HG03521 (cell line): ENCODE measurements around the gene GALNT15.

ENCODE experiments used
- ATAC-seq: cut with Tn5 transposase; IDR thresholded peaks from one replicate; pipeline ENCODE4 v1.9.1; 2021; ENCODE audit warnings: mild to moderate bottlenecking, moderate library complexity; ENCODE audit not compliant: unreplicated experiment

Gene GALNT15

GRCh38 chr3:16222547-16222946, 48.1 kb downstream of the GALNT15 start:
- ATAC-seq = no peak

GRCh38 chr3:16224325-16224724, 49.8 kb downstream of the GALNT15 start:
- no peak for ATAC-seq

GRCh38 chr3:16227566-16227965, 53.1 kb downstream of the GALNT15 start:
- no peak for ATAC-seq

- ATAC-seq = no peak
These were observed 55.2 kb downstream of the GALNT15 start for GRCh38 chr3:16229681-16230080.

- no peak for ATAC-seq
These were observed 57.5 kb downstream of the GALNT15 start for GRCh38 chr3:16231983-16232382.

- ATAC-seq = no peak
These were observed 59.3 kb downstream of the GALNT15 start for GRCh38 chr3:16233806-16234205.

GRCh38 chr3:16234281-16234680, 59.8 kb downstream of the GALNT15 start:
- ATAC-seq = no peak

- no peak for ATAC-seq
These were observed 61.7 kb downstream of the GALNT15 start for GRCh38 chr3:16236030-16236639.

- ATAC-seq = no peak
These were observed 62.4 kb downstream of the GALNT15 start for GRCh38 chr3:16236856-16237393.

- no peak for ATAC-seq
These were observed 64.7 kb downstream of the GALNT15 start for GRCh38 chr3:16239086-16239770.

GRCh38 chr3:16239780-16240179, 65.3 kb downstream of the GALNT15 start:
- ATAC-seq = no peak

GRCh38 chr3:16240229-16241023, 65.9 kb downstream of the GALNT15 start:
- no peak for ATAC-seq

GRCh38 chr3:16241225-16241624, 66.7 kb downstream of the GALNT15 start:
- ATAC-seq = no peak

- ATAC-seq = no peak
These were observed 67.7 kb downstream of the GALNT15 start for GRCh38 chr3:16242177-16242576.

- ATAC-seq = no peak
These were observed 69.4 kb downstream of the GALNT15 start for GRCh38 chr3:16243706-16244490.

GRCh38 chr3:16245609-16246008, 71.1 kb downstream of the GALNT15 start:
- ATAC-seq = no peak

- peak; percentile 69 for ATAC-seq
These were observed 73.0 kb downstream of the GALNT15 start for GRCh38 chr3:16247282-16248061.

- no peak for ATAC-seq
These were observed 74.1 kb downstream of the GALNT15 start for GRCh38 chr3:16248556-16248955.

- no peak for ATAC-seq
These were observed 74.9 kb downstream of the GALNT15 start for GRCh38 chr3:16249336-16249735.

GRCh38 chr3:16249886-16250285, 75.4 kb downstream of the GALNT15 start:
- no peak for ATAC-seq
